Mesenchymal stem cell (in vitro differentiated cells and primary cell): Measurements from ENCODE around the gene LRRC75A.
A peak's percentile ranks its signal among the peaks of the same experiment; 100 is the strongest.

Source experiments
- DNase-seq: peaks from one replicate; pipeline ENCODE4 v3.0.0-alpha.2; 2013
- H2AFZ ChIP-seq: one replicate; pipeline ENCODE4 v1.6.1; 2013; ENCODE audit warnings: low read depth, mild to moderate bottlenecking, control low read depth, inconsistent platforms, low read length, moderate library complexity
- H2AK5ac ChIP-seq: 2 replicates; pipeline ENCODE4 v1.6.1; 2013; ENCODE audit warnings: low read length, moderate library complexity, mild to moderate bottlenecking, inconsistent platforms; ENCODE audit not compliant: severe bottlenecking
- H2BK120ac ChIP-seq: one replicate; pipeline ENCODE4 v1.6.1; 2013; ENCODE audit warnings: low read depth, mild to moderate bottlenecking, inconsistent platforms, low read length, moderate library complexity
- H2BK12ac ChIP-seq, 2 experiments: one replicate each; pipeline ENCODE4 v1.6.1; 2013; ENCODE audit warnings: inconsistent platforms in 2 of 2, low read length in 2 of 2, mild to moderate bottlenecking in 2 of 2, moderate library complexity in 2 of 2, control low read depth in 1 of 2
- H2BK15ac ChIP-seq: one replicate; pipeline ENCODE4 v1.6.1; 2013; ENCODE audit warnings: mild to moderate bottlenecking, low read depth, inconsistent platforms; ENCODE audit not compliant: poor library complexity, severe bottlenecking
- H2BK5ac ChIP-seq: 2 replicates; pipeline ENCODE4 v1.6.1; 2013; ENCODE audit warnings: low read depth, mild to moderate bottlenecking, low read length, control low read depth, inconsistent platforms; ENCODE audit not compliant: poor library complexity, severe bottlenecking
- H3K14ac ChIP-seq, 2 experiments: one replicate each; pipeline ENCODE4 v1.6.1; 2013; ENCODE audit warnings: inconsistent platforms in 2 of 2, low read length in 2 of 2, control low read depth in 1 of 2, mild to moderate bottlenecking in 1 of 2, moderate library complexity in 1 of 2
- H3K18ac ChIP-seq, 2 experiments: one replicate each; pipeline ENCODE4 v1.6.1; 2013; ENCODE audit warnings: inconsistent platforms in 2 of 2, low read length in 2 of 2, control low read depth in 1 of 2, low read depth in 1 of 2, mild to moderate bottlenecking in 1 of 2
- H3K23ac ChIP-seq, 2 experiments: one replicate each; pipeline ENCODE4 v1.6.1; 2013; ENCODE audit warnings: inconsistent platforms in 2 of 2, low read length in 2 of 2, mild to moderate bottlenecking in 2 of 2, moderate library complexity in 2 of 2, control low read depth in 1 of 2
- H3K27ac ChIP-seq: 2 replicates; pipeline ENCODE4 v1.5.1; 2013; ENCODE audit warnings: mild to moderate bottlenecking, moderate library complexity, low read length, control low read depth, inconsistent platforms; ENCODE audit not compliant: poor library complexity, severe bottlenecking
- H3K27me3 ChIP-seq, 2 experiments: 2 replicates each; pipeline versions ENCODE4 v1.6.1 to v1.7.0; 2013; ENCODE audit warnings: low read length in 2 of 2, mild to moderate bottlenecking in 2 of 2, moderate library complexity in 2 of 2, control low read depth in 1 of 2, inconsistent platforms in 1 of 2; ENCODE audit not compliant: control insufficient read depth in 1 of 2, insufficient read depth in 1 of 2
- H3K36me3 ChIP-seq, 2 experiments: 2 replicates each; pipeline versions ENCODE4 v1.6.1 to v1.7.0; 2013; ENCODE audit warnings: low read length in 2 of 2, control low read depth in 1 of 2, inconsistent platforms in 1 of 2, low read depth in 1 of 2, mild to moderate bottlenecking in 1 of 2; ENCODE audit not compliant: insufficient read depth in 2 of 2, control insufficient read depth in 1 of 2
- H3K4ac ChIP-seq, 2 experiments: one replicate each; pipeline ENCODE4 v1.6.1; 2013; ENCODE audit warnings: inconsistent platforms in 2 of 2, low read length in 2 of 2, mild to moderate bottlenecking in 2 of 2, moderate library complexity in 2 of 2, control low read depth in 1 of 2, low read depth in 1 of 2
- H3K4me1 ChIP-seq: 2 replicates; pipeline ENCODE4 v1.6.1; 2013; ENCODE audit warnings: low read depth, low read length, control low read depth; ENCODE audit not compliant: control insufficient read depth, insufficient read depth
- H3K4me2 ChIP-seq: 2 replicates; pipeline ENCODE4 v1.6.1; 2013; ENCODE audit warnings: low read length, mild to moderate bottlenecking, inconsistent platforms; ENCODE audit not compliant: poor library complexity, severe bottlenecking
- H3K4me3 ChIP-seq, 2 experiments: 2 replicates each; pipeline versions ENCODE4 v1.5.1 to v1.7.0; 2013; ENCODE audit warnings: low read length in 2 of 2, mild to moderate bottlenecking in 2 of 2, control low read depth in 1 of 2, low read depth in 1 of 2; ENCODE audit not compliant: insufficient read depth in 1 of 2
- H3K79me1 ChIP-seq: replicated peaks from 2 replicates; pipeline ENCODE4 v1.6.1; 2013; ENCODE audit warnings: mild to moderate bottlenecking, control low read depth, low read length, inconsistent platforms; ENCODE audit not compliant: poor library complexity, severe bottlenecking
- H3K9ac ChIP-seq: 2 replicates; pipeline ENCODE4 v1.7.0; 2013; ENCODE audit warnings: mild to moderate bottlenecking, low read length, moderate library complexity
- H3K9me3 ChIP-seq: 2 replicates; pipeline ENCODE4 v1.7.0; 2013; ENCODE audit warnings: mild to moderate bottlenecking, low read length; ENCODE audit not compliant: control insufficient read depth
- H4K8ac ChIP-seq: one replicate; pipeline ENCODE4 v1.6.1; 2013; ENCODE audit warnings: inconsistent platforms, mild to moderate bottlenecking, low read length, moderate library complexity
- H4K91ac ChIP-seq: one replicate; pipeline ENCODE4 v1.6.1; 2013; ENCODE audit warnings: mild to moderate bottlenecking, low read length, inconsistent platforms
- WGBS: methylation state at CpG from one replicate; pipeline ENCODE4 v1.1.7; 2013; ENCODE audit warnings: mixed read lengths; 5-methylcytosine and 5-hydroxymethylcytosine counted together

Gene LRRC75A

GRCh38 chr17:16479264-16479663, 12.7 kb downstream of the LRRC75A start:
- peaks cover 11% of the 10 kb centered on the region for H3K4me1 ChIP-seq
- H2AFZ ChIP-seq, result no peak overlapping the region
- H2BK120ac ChIP-seq, result no peak overlapping the region
- H3K9ac ChIP-seq, result peak overlapping the region; percentile 57
- no peaks in the 10 kb centered on the region for H3K27me3 ChIP-seq
- no peaks in the 10 kb centered on the region for H3K79me1 ChIP-seq
- peak overlapping the region in 1 of 2 experiments; percentile 11 for H2BK12ac ChIP-seq
- no peak overlapping the region for H3K4ac ChIP-seq
- WGBS, result 98% methylated on average over 2 of the region's 2 CpGs
- H2BK5ac ChIP-seq, result no peak overlapping the region
- no peak overlapping the region for H3K14ac ChIP-seq
- no peak overlapping the region for H2AK5ac ChIP-seq
- H3K27ac ChIP-seq, result no peak overlapping the region
- no peaks in the 10 kb centered on the region for H3K9me3 ChIP-seq
- H3K4me3 ChIP-seq, result no peak overlapping the region
- no peak overlapping the region for H3K4me2 ChIP-seq
- H3K36me3 ChIP-seq, result no peaks in the 10 kb centered on the region
- peak overlapping the region; percentile 62 for H4K91ac ChIP-seq
- H2BK15ac ChIP-seq, result no peak overlapping the region
- no peak overlapping the region for H3K18ac ChIP-seq
- no peak overlapping the region for H4K8ac ChIP-seq
- no peak overlapping the region for H3K23ac ChIP-seq
- no peak for DNase-seq

- H3K4me3 ChIP-seq, result no peak overlapping the region
- no peak overlapping the region for H2AK5ac ChIP-seq
- H3K4me1 ChIP-seq, result peaks cover 13% of the 10 kb centered on the region
- no peak overlapping the region for H4K8ac ChIP-seq
- H3K27me3 ChIP-seq, result no peaks in the 10 kb centered on the region
- no peak overlapping the region for H3K14ac ChIP-seq
- no peaks in the 10 kb centered on the region for H3K36me3 ChIP-seq
- H2BK15ac ChIP-seq, result no peak overlapping the region
- no peak overlapping the region for H3K4me2 ChIP-seq
- no peak for DNase-seq
- H2BK12ac ChIP-seq, result peak overlapping the region in 1 of 2 experiments; percentile 59
- H2BK120ac ChIP-seq, result no peak overlapping the region
- H2AFZ ChIP-seq, result no peak overlapping the region
- 80% methylated on average over 6 of the region's 6 CpGs for WGBS
- no peak overlapping the region for H2BK5ac ChIP-seq
- no peak overlapping the region for H3K23ac ChIP-seq
- H3K9ac ChIP-seq, result peak overlapping the region; percentile 57
- H3K4ac ChIP-seq, result no peak overlapping the region
- H3K27ac ChIP-seq, result no peak overlapping the region
- H3K18ac ChIP-seq, result no peak overlapping the region
- H3K79me1 ChIP-seq, result no peaks in the 10 kb centered on the region
- H3K9me3 ChIP-seq, result no peaks in the 10 kb centered on the region
- no peak overlapping the region for H4K91ac ChIP-seq
These were observed 13.3 kb downstream of the LRRC75A start for GRCh38 chr17:16478649-16479048.

- Histone ChIP-seq H2AK5ac (peak overlapping the region; percentile 24), H4K8ac (peak overlapping the region; percentile 88), H2AFZ (peak overlapping the region; percentile 54), H3K14ac (peak overlapping the region in 1 of 2 experiments; percentile 51), H2BK120ac (peak overlapping the region; percentile 69), H3K27ac (peak overlapping the region; percentile 82), H2BK12ac (peak overlapping the region in 1 of 2 experiments; percentile 79), H3K9ac (peak overlapping the region; percentile 72), H2BK15ac (peak overlapping the region; percentile 55), H4K91ac (peak overlapping the region; percentile 81), H3K4me3 (no peak overlapping the region), H3K27me3 (no peaks in the 10 kb centered on the region), H3K4ac (peak overlapping the region; percentile 38 to 93), H3K4me2 (no peak overlapping the region), H3K36me3 (no peaks in the 10 kb centered on the region), H3K9me3 (no peaks in the 10 kb centered on the region), H3K4me1 (peaks cover 18% of the 10 kb centered on the region), H3K79me1 (no peaks in the 10 kb centered on the region), H2BK5ac (no peak overlapping the region), H3K23ac (no peak overlapping the region), H3K18ac (peak overlapping the region; percentile 60 to 75)
- no peak for DNase-seq
- 53% methylated on average over 5 of the region's 8 CpGs for WGBS
These were observed 14.3 kb downstream of the LRRC75A start for GRCh38 chr17:16477666-16478065.

GRCh38 chr17:16477255-16477654, 14.7 kb downstream of the LRRC75A start:
- H4K91ac ChIP-seq, result peak overlapping the region; percentile 81
- peak overlapping the region; percentile 69 for H2BK120ac ChIP-seq
- peak overlapping the region; percentile 82 for H3K27ac ChIP-seq
- peaks cover 18% of the 10 kb centered on the region for H3K4me1 ChIP-seq
- no peaks in the 10 kb centered on the region for H3K9me3 ChIP-seq
- WGBS, result 12% methylated on average over 4 of the region's 5 CpGs
- H4K8ac ChIP-seq, result peak overlapping the region; percentile 88
- H3K4me2 ChIP-seq, result no peak overlapping the region
- H2AK5ac ChIP-seq, result no peak overlapping the region
- H2AFZ ChIP-seq, result peak overlapping the region; percentile 54
- H3K4me3 ChIP-seq, result no peak overlapping the region
- H3K23ac ChIP-seq, result no peak overlapping the region
- H3K14ac ChIP-seq, result peak overlapping the region in 1 of 2 experiments; percentile 51
- H3K79me1 ChIP-seq, result no peaks in the 10 kb centered on the region
- H2BK5ac ChIP-seq, result no peak overlapping the region
- H3K18ac ChIP-seq, result peak overlapping the region; percentile 60 to 75
- peak overlapping the region in 1 of 2 experiments; percentile 79 for H2BK12ac ChIP-seq
- H3K36me3 ChIP-seq, result no peaks in the 10 kb centered on the region
- H3K4ac ChIP-seq, result peak overlapping the region; percentile 38 to 93
- peak; percentile 87 for DNase-seq
- peak overlapping the region; percentile 55 for H2BK15ac ChIP-seq
- peak overlapping the region; percentile 72 for H3K9ac ChIP-seq
- H3K27me3 ChIP-seq, result no peaks in the 10 kb centered on the region
